DOHH2 (cell line): Measurements from ENCODE around the gene PALLD.

Experiments
- H3F3A ChIP-seq: fragments of 200-600 bp; sonication (generic), shearing (Covaris generic); 2 replicates; pipeline ENCODE4 v1.6.0; 2016; ENCODE audit warnings: antibody characterized with exemption, mild to moderate bottlenecking; ENCODE audit not compliant: control insufficient read depth, insufficient read depth
- H3K27ac ChIP-seq: fragments of 200-600 bp; sonication (generic); 2 replicates; pipeline ENCODE4 v1.5.1; 2014; ENCODE audit warnings: low read depth, mild to moderate bottlenecking, low read length, moderate library complexity
- H3K27me3 ChIP-seq: fragments of 200-600 bp; sonication (generic); 2 replicates; pipeline ENCODE4 v1.6.1; 2014; ENCODE audit warnings: mild to moderate bottlenecking, low read length, mixed read lengths; ENCODE audit not compliant: control insufficient read depth
- H3K36me3 ChIP-seq: fragments of 200-600 bp; sonication (generic); 2 replicates; pipeline ENCODE4 v1.6.1; 2014; ENCODE audit warnings: mild to moderate bottlenecking, low read length, moderate library complexity, mixed read lengths; ENCODE audit not compliant: control insufficient read depth
- H3K4me1 ChIP-seq: fragments of 200-600 bp; sonication (generic); 2 replicates; pipeline ENCODE4 v1.6.1; 2014; ENCODE audit warnings: mild to moderate bottlenecking, low read length, mixed read lengths; ENCODE audit not compliant: control insufficient read depth
- H3K4me2 ChIP-seq: fragments of 200-600 bp; sonication (generic); 2 replicates; pipeline ENCODE4 v1.6.0; 2014; ENCODE audit warnings: mild to moderate bottlenecking, low read length, moderate library complexity
- H3K4me3 ChIP-seq: fragments of 200-600 bp; sonication (generic); 2 replicates; pipeline ENCODE4 v1.5.1; 2014; ENCODE audit warnings: mild to moderate bottlenecking, low read length, mixed read lengths
- H3K79me2 ChIP-seq: fragments of 200-600 bp; sonication (generic); 2 replicates; pipeline ENCODE4 v1.6.1; 2014; ENCODE audit warnings: mild to moderate bottlenecking, low read length, mixed read lengths; ENCODE audit not compliant: control insufficient read depth
- H3K9me2 ChIP-seq: fragments of 200-600 bp; sonication (generic); replicated peaks from 2 replicates; pipeline ENCODE4 v1.6.1; 2014; ENCODE audit warnings: mild to moderate bottlenecking, low read length, mixed read lengths; ENCODE audit not compliant: control insufficient read depth
- H3K9me3 ChIP-seq: fragments of 200-600 bp; sonication (generic); 2 replicates; pipeline ENCODE4 v1.6.1; 2014; ENCODE audit warnings: antibody characterized with exemption, low read length, mixed read lengths; ENCODE audit not compliant: control insufficient read depth, insufficient read depth
- H4K20me1 ChIP-seq: fragments of 200-600 bp; sonication (generic); 2 replicates; pipeline ENCODE4 v1.6.0; 2014; ENCODE audit warnings: low read depth, mild to moderate bottlenecking, antibody characterized with exemption, low read length, moderate library complexity; ENCODE audit not compliant: control insufficient read depth, insufficient read depth
- CTCF ChIP-seq: fragments of 200-600 bp; sonication (generic); IDR thresholded peaks from one replicate; pipeline ENCODE4 v1.5.1; 2014; ENCODE audit warnings: antibody characterized with exemption, mild to moderate bottlenecking, low read depth, low read length; ENCODE audit not compliant: poor library complexity, severe bottlenecking
- EZH2phosphoT487 ChIP-seq: fragments of 200-600 bp; sonication (generic); IDR thresholded peaks from 2 replicates; pipeline ENCODE4 v1.6.1; 2017; ENCODE audit warnings: borderline replicate concordance, mild to moderate bottlenecking, antibody characterized with exemption, low read length, moderate library complexity, mixed read lengths

The PALLD gene

GRCh38 chr4:168919706-168920324 lies 423.0 kb downstream of the PALLD start:
- Histone ChIP-seq H3F3A (no peaks in the 10 kb centered on the region), H3K36me3 (no peaks in the 10 kb centered on the region), H3K27ac (no peak overlapping the region), H3K4me3 (no peak overlapping the region), H3K27me3 (no peaks in the 10 kb centered on the region), H3K4me2 (no peak overlapping the region), H3K9me3 (no peaks in the 10 kb centered on the region), H3K79me2 (no peaks in the 10 kb centered on the region), H4K20me1 (no peaks in the 10 kb centered on the region), H3K9me2 (no peaks in the 10 kb centered on the region), H3K4me1 (no peaks in the 10 kb centered on the region)
- no peak for TF ChIP-seq EZH2phosphoT487
- no peak for TF ChIP-seq CTCF

GRCh38 chr4:168920441-168921065 lies 423.7 kb downstream of the PALLD start:
- H3K27ac ChIP-seq: no peak overlapping the region
- TF ChIP-seq CTCF: no peak
- no peak for TF ChIP-seq EZH2phosphoT487

GRCh38 chr4:168923526-168924194 lies 426.8 kb downstream of the PALLD start:
- Histone ChIP-seq H3K36me3 (no peaks in the 10 kb centered on the region), H3K79me2 (no peaks in the 10 kb centered on the region), H3K27ac (no peak overlapping the region), H3F3A (no peaks in the 10 kb centered on the region), H4K20me1 (no peaks in the 10 kb centered on the region), H3K9me3 (no peaks in the 10 kb centered on the region), H3K4me2 (no peak overlapping the region), H3K4me1 (no peaks in the 10 kb centered on the region), H3K9me2 (no peaks in the 10 kb centered on the region), H3K27me3 (no peaks in the 10 kb centered on the region), H3K4me3 (no peak overlapping the region)
- peak; percentile 85 for TF ChIP-seq CTCF
- TF ChIP-seq EZH2phosphoT487: no peak

More at GRCh38 chr4:168920441-168921065, 423.7 kb downstream of the PALLD start:
- no peaks in the 10 kb centered on the region for H3K9me2 ChIP-seq
- no peaks in the 10 kb centered on the region for H3K36me3 ChIP-seq
- H3K4me1 ChIP-seq: no peaks in the 10 kb centered on the region
- no peaks in the 10 kb centered on the region for H3K9me3 ChIP-seq
- H3F3A ChIP-seq: no peaks in the 10 kb centered on the region
- H3K79me2 ChIP-seq: no peaks in the 10 kb centered on the region
- H4K20me1 ChIP-seq: no peaks in the 10 kb centered on the region
- no peak overlapping the region for H3K4me3 ChIP-seq
- no peak overlapping the region for H3K4me2 ChIP-seq
- H3K27me3 ChIP-seq: no peaks in the 10 kb centered on the region
